ENCODE data around the gene PTTG1IP. TPM values are rescaled to one million over a fixed set of nuclear protein-coding genes. Genes with fewer than 3 reads are reported as not detected.

PTTG1IP gene
- total and polyA plus RNA-seq, 10 of the 15 experiments (the other 5 are each of a cell fraction or from before 2014, with no cell fraction given): 2.4 to 56.4 (median 44.4) TPM

DNA sequence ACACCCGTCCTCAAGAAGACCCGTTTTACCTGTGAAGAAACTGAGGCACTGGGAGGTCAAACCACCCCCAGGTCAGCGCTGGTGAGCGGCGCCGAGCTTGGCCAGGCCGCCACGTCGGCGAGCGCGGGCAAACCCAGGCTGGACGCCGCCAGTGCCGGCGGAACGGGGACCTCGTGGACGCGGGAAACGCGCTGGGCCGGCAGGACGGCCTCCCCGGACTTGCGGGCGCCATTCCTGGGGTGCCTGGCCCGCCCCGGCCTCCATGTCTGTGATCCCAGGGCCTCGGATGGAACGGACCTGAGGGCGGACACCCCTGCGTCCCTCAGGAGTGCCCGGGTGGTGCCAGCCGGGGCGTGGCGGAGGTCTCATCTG, 54.9 kb downstream of the PTTG1IP start (continued):
- TF ChIP-seq, protein P1, sequence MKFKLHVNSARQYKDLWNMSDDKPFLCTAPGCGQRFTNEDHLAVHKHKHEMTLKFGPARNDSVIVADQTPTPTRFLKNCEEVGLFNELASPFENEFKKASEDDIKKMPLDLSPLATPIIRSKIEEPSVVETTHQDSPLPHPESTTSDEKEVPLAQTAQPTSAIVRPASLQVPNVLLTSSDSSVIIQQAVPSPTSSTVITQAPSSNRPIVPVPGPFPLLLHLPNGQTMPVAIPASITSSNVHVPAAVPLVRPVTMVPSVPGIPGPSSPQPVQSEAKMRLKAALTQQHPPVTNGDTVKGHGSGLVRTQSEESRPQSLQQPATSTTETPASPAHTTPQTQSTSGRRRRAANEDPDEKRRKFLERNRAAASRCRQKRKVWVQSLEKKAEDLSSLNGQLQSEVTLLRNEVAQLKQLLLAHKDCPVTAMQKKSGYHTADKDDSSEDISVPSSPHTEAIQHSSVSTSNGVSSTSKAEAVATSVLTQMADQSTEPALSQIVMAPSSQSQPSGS (IDR thresholded peaks at IDR 0.05; ENCODE audit: low read length): no peak

DNA sequence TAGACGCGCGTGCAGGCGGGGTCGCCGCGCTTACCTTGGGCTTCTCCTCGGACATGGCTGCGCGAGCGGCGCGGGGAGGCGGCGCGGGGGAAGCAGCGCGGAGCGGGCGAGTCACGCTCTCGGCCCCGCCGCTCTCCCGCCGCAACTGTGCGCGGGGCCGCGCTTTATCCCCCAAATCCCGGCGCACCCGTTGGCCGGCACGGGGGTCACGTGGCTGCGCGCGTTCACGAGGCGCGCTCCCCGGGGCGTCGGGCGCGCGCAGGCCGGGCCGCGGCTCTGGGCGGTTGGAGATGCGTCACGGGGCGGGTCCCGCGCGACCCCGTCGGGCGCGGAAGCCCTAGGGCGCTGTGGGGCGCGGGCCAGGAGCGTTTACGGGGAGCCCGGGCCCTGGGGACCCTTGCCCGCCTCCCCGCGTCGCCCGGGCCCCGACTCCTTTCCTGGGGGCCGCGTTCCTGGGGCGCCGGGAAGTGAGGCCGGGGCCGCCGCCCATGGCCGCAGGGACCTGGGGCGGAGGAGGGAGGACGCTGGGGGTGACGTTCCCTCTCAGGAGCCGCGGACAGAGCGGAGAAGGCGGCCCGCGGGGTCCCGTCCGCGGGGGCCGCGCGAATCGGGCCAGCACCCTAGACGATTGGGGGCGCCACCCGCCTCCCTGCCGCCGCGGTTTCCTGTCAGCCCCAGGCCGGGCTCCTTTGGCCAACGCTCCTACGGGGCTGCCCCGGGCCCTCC, 55.4 kb downstream of the PTTG1IP start, which contains the start of gene SUMO3:
Gene SUMO3 (minus strand): TSS at position 149 of the 726 bp plus-strand sequence. CDS start 94 bp downstream, at position 55.
- ChIA-PET SMC1A (ENCODE audit: uncharacterized antibody, unreplicated experiment) (no interaction called here), RAD21 (ENCODE audit: unreplicated experiment) (interaction anchor here (1.0 to 1.1 kb wide), 3 partner anchors 24 to 114 kb away, joined by 3 to 8 read pairs (median 4); partner anchors contain the start of gene PTTG1IP), CTCF (interaction anchor here (1.0 to 1.1 kb wide), 3 partner anchors 17 to 307 kb away, joined by 3 to 4 read pairs (median 4); partner anchors contain the start of genes PTTG1IP and UBE2G2), POLR2A (interaction anchor here (0.9 to 1.0 kb wide), 4 partner anchors 17 to 109 kb away, joined by 3 to 5 read pairs (median 3); partner anchors contain the start of gene UBE2G2)
- no peaks in the 10 kb centered on the region for H3K27me3 ChIP-seq (replicated peaks in 1 of 2; ENCODE audit: control insufficient read depth in 2 of 2, insufficient read depth in 2 of 2, low read length in 1 of 2)
- DNase-seq (ENCODE audit: low read depth, low spot score) (no peak), FAIRE-seq (peak; percentile 83), ATAC-seq (peak; percentile 82)
- no peaks in the 10 kb centered on the region for H4K20me1 ChIP-seq (ENCODE audit: control insufficient read depth, insufficient read depth)
- H3K9ac ChIP-seq (ENCODE audit: control insufficient read depth, insufficient read depth, low read length): peak within 1 kb of the TSS; percentile 81
- H3K27ac ChIP-seq (ENCODE audit: control insufficient read depth, insufficient read depth): peak within 1 kb of the TSS; percentile 81
- peaks cover 3% of the 10 kb centered on the region; the same call in 1 of the 3 replicates for H3K9me3 ChIP-seq (replicated peaks; ENCODE audit: control insufficient read depth, insufficient read depth, low read length)
- intact Hi-C loops (cut with micrococcal nuclease; ENCODE audit: unreplicated experiment) (loop anchor here (5.0 kb wide), 2 partner anchors 54 to 114 kb away; partner anchors contain the start of gene PTTG1IP), in situ Hi-C loops (cut with MboI) (no loop called here)
- H3K36me3 ChIP-seq (ENCODE audit: control insufficient read depth in 2 of 2, insufficient read depth in 2 of 2, low read length in 1 of 2): peaks cover 0 to 2% of the 10 kb centered on the region in 2 experiments; a peak in 2 of 4 replicates
- H3K4me1 ChIP-seq (ENCODE audit: control insufficient read depth, insufficient read depth, low read length): no peaks in the 10 kb centered on the region
- peak within 1 kb of the TSS; percentile 85 for H3K4me2 ChIP-seq (ENCODE audit: control insufficient read depth, insufficient read depth)
- H3K79me2 ChIP-seq (ENCODE audit: control insufficient read depth, insufficient read depth, low read length): peaks cover 26% of the 10 kb centered on the region
- under 1% methylated on average over 43 of the region's 108 CpGs for WGBS (ENCODE audit: insufficient coverage, insufficient replicate concordance, low lambda C conversion rate, missing lambda C conversion rate)
- H2AFZ ChIP-seq (ENCODE audit: control insufficient read depth, low read depth, low read length): peak within 1 kb of the TSS; percentile 75
- BruUV-seq (replicated peaks): TSS peak; percentile 86
- peak within 1 kb of the TSS; percentile 90 for H3K4me3 ChIP-seq
- TF ChIP-seq, protein P2, sequence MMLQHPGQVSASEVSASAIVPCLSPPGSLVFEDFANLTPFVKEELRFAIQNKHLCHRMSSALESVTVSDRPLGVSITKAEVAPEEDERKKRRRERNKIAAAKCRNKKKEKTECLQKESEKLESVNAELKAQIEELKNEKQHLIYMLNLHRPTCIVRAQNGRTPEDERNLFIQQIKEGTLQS (IDR thresholded peaks at IDR 0.05; ENCODE audit: borderline replicate concordance, extremely low read depth, low read depth, low read length): peak; percentile 79; the same call in 1 of the 2 replicates
- TF ChIP-seq NR2F1 (conservative IDR thresholded peaks at IDR 0.05): peak; percentile 87
- TF ChIP-seq ZNF384 (IDR thresholded peaks at IDR 0.05; ENCODE audit: borderline replicate concordance, low read depth, low read length): no peak
- TF ChIP-seq TAF1 (IDR thresholded peaks at IDR 0.05; ENCODE audit: borderline replicate concordance, low read depth, low read length): peak; percentile 79; the same call in 1 of the 2 replicates
- peak; percentile 95 for TF ChIP-seq POLR2A (IDR thresholded peaks at IDR 0.05; ENCODE audit: low read depth, low read length)
- TF ChIP-seq, protein P3, sequence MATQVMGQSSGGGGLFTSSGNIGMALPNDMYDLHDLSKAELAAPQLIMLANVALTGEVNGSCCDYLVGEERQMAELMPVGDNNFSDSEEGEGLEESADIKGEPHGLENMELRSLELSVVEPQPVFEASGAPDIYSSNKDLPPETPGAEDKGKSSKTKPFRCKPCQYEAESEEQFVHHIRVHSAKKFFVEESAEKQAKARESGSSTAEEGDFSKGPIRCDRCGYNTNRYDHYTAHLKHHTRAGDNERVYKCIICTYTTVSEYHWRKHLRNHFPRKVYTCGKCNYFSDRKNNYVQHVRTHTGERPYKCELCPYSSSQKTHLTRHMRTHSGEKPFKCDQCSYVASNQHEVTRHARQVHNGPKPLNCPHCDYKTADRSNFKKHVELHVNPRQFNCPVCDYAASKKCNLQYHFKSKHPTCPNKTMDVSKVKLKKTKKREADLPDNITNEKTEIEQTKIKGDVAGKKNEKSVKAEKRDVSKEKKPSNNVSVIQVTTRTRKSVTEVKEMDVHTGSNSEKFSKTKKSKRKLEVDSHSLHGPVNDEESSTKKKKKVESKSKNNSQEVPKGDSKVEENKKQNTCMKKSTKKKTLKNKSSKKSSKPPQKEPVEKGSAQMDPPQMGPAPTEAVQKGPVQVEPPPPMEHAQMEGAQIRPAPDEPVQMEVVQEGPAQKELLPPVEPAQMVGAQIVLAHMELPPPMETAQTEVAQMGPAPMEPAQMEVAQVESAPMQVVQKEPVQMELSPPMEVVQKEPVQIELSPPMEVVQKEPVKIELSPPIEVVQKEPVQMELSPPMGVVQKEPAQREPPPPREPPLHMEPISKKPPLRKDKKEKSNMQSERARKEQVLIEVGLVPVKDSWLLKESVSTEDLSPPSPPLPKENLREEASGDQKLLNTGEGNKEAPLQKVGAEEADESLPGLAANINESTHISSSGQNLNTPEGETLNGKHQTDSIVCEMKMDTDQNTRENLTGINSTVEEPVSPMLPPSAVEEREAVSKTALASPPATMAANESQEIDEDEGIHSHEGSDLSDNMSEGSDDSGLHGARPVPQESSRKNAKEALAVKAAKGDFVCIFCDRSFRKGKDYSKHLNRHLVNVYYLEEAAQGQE (IDR thresholded peaks at IDR 0.05; ENCODE audit: low read depth, low read length): no peak
- TF ChIP-seq NRF1 (conservative IDR thresholded peaks at IDR 0.05; ENCODE audit: low read depth, low read length): 0 out of 2 replicates have a peak, but pooled peaks have one; percentile 17
- TF ChIP-seq, protein P4, sequence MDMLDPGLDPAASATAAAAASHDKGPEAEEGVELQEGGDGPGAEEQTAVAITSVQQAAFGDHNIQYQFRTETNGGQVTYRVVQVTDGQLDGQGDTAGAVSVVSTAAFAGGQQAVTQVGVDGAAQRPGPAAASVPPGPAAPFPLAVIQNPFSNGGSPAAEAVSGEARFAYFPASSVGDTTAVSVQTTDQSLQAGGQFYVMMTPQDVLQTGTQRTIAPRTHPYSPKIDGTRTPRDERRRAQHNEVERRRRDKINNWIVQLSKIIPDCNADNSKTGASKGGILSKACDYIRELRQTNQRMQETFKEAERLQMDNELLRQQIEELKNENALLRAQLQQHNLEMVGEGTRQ (IDR thresholded peaks at IDR 0.05; ENCODE audit: borderline replicate concordance, low read depth, low read length): peak; percentile 76
- TF ChIP-seq YY1 (IDR thresholded peaks at IDR 0.05; ENCODE audit: low read depth, low read length): peak; percentile 16; the same call in 1 of the 2 replicates
- TF ChIP-seq, protein P5, sequence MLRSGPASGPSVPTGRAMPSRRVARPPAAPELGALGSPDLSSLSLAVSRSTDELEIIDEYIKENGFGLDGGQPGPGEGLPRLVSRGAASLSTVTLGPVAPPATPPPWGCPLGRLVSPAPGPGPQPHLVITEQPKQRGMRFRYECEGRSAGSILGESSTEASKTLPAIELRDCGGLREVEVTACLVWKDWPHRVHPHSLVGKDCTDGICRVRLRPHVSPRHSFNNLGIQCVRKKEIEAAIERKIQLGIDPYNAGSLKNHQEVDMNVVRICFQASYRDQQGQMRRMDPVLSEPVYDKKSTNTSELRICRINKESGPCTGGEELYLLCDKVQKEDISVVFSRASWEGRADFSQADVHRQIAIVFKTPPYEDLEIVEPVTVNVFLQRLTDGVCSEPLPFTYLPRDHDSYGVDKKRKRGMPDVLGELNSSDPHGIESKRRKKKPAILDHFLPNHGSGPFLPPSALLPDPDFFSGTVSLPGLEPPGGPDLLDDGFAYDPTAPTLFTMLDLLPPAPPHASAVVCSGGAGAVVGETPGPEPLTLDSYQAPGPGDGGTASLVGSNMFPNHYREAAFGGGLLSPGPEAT (IDR thresholded peaks at IDR 0.05; ENCODE audit: low read depth): no peak
